ENCODE measurements around the gene ZFHX3.

ZFHX3 gene

GRCh38 chr16:72927199-72928089, 120.5 kb downstream of the ZFHX3 start:
- Histone ChIP-seq H3K4me1 (ENCODE audit: low read length) (peaks cover 8% of the 10 kb centered on the region), H3K27ac (ENCODE audit: low read length) (no peak overlapping the region), H3K79me2 (ENCODE audit: low read length) (no peaks in the 10 kb centered on the region), H2AFZ (ENCODE audit: low read depth, low read length) (no peak overlapping the region), H3K36me3 (replicated peaks; ENCODE audit: low read depth, low read length) (no peaks in the 10 kb centered on the region), H3K27me3 (ENCODE audit: low read depth, low read length) (no peaks in the 10 kb centered on the region), H3K4me2 (ENCODE audit: low read length) (no peak overlapping the region), H4K20me1 (ENCODE audit: insufficient read depth, low read length) (no peaks in the 10 kb centered on the region), H3K4me3 (ENCODE audit: low read length) (no peak overlapping the region), H3K9me3 (ENCODE audit: insufficient read depth, low read length) (no peaks in the 10 kb centered on the region), H3K9ac (ENCODE audit: low read length) (no peak overlapping the region)
- TF ChIP-seq CTCF (IDR thresholded peaks at IDR 0.05; ENCODE audit: low read depth, low read length) = no peak
- no peak for TF ChIP-seq EZH2phosphoT487 (IDR thresholded peaks at IDR 0.05; ENCODE audit: low read depth)

GRCh38 chr16:72926177-72927070, 121.5 kb downstream of the ZFHX3 start:
- TF ChIP-seq EZH2phosphoT487 (IDR thresholded peaks at IDR 0.05; ENCODE audit: low read depth) = no peak
- TF ChIP-seq CTCF (IDR thresholded peaks at IDR 0.05; ENCODE audit: low read depth, low read length) = no peak
- H3K9ac ChIP-seq (ENCODE audit: low read length) = no peak overlapping the region
- H3K9me3 ChIP-seq (ENCODE audit: insufficient read depth, low read length) = no peaks in the 10 kb centered on the region
- no peak overlapping the region for H2AFZ ChIP-seq (ENCODE audit: low read depth, low read length)
- H3K27ac ChIP-seq (ENCODE audit: low read length) = no peak overlapping the region
- no peaks in the 10 kb centered on the region for H3K36me3 ChIP-seq (replicated peaks; ENCODE audit: low read depth, low read length)
- no peak overlapping the region for H3K4me2 ChIP-seq (ENCODE audit: low read length)
- peaks cover 8% of the 10 kb centered on the region for H3K4me1 ChIP-seq (ENCODE audit: low read length)
- no peak overlapping the region for H3K4me3 ChIP-seq (ENCODE audit: low read length)
- no peaks in the 10 kb centered on the region for H4K20me1 ChIP-seq (ENCODE audit: insufficient read depth, low read length)
- no peaks in the 10 kb centered on the region for H3K79me2 ChIP-seq (ENCODE audit: low read length)
- H3K27me3 ChIP-seq (ENCODE audit: low read depth, low read length) = no peaks in the 10 kb centered on the region

GRCh38 chr16:72925631-72925979, 122.3 kb downstream of the ZFHX3 start:
- H3K27me3 ChIP-seq (ENCODE audit: low read depth, low read length) = no peaks in the 10 kb centered on the region
- H3K9me3 ChIP-seq (ENCODE audit: insufficient read depth, low read length) = no peaks in the 10 kb centered on the region
- H2AFZ ChIP-seq (ENCODE audit: low read depth, low read length) = no peak overlapping the region
- H3K27ac ChIP-seq (ENCODE audit: low read length) = no peak overlapping the region
- H3K4me3 ChIP-seq (ENCODE audit: low read length) = no peak overlapping the region
- H4K20me1 ChIP-seq (ENCODE audit: insufficient read depth, low read length) = no peaks in the 10 kb centered on the region
- H3K36me3 ChIP-seq (replicated peaks; ENCODE audit: low read depth, low read length) = no peaks in the 10 kb centered on the region
- H3K9ac ChIP-seq (ENCODE audit: low read length) = no peak overlapping the region
- peaks cover 8% of the 10 kb centered on the region for H3K4me1 ChIP-seq (ENCODE audit: low read length)
- TF ChIP-seq EZH2phosphoT487 (IDR thresholded peaks at IDR 0.05; ENCODE audit: low read depth) (no peak), CTCF (IDR thresholded peaks at IDR 0.05; ENCODE audit: low read depth, low read length) (no peak)
- no peak overlapping the region for H3K4me2 ChIP-seq (ENCODE audit: low read length)
- no peaks in the 10 kb centered on the region for H3K79me2 ChIP-seq (ENCODE audit: low read length)
